ENCODE data around the gene TMPRSS4. TPM values are rescaled to one million over a fixed set of nuclear protein-coding genes. Genes with fewer than 3 reads are reported as not detected.

Gene TMPRSS4
- not detected for polyA plus RNA-seq (2013, experiment 1 of 2; ENCODE audit: insufficient read length)
- 0.05 TPM for polyA plus RNA-seq (2013, experiment 2 of 2; ENCODE audit: insufficient read length)

DNA sequence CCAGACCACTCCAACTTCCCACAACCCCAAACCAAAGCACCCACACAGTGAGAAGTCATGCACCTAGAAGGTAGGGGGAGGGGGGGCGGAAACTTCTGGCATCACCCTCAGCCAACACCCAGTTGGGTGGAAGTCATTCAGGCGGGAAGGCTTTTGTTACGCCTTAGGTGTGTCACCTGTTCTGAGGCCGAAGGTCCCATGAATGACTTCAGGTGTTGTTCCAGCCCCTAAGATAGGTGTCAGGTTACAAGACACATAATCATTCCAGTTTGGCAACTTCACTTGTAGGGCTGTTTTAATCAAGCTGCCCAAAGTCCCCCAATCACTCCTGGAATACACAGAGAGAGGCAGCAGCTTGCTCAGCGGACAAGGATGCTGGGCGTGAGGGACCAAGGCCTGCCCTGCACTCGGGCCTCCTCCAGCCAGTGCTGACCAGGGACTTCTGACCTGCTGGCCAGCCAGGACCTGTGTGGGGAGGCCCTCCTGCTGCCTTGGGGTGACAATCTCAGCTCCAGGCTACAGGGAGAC lies at the start of gene TMPRSS4:
Gene TMPRSS4 (plus strand): TSS at position 325 of the 528 bp plus-strand sequence. CDS start 225 bp downstream, outside the sequence.
- no peak for DNase-seq

DNA sequence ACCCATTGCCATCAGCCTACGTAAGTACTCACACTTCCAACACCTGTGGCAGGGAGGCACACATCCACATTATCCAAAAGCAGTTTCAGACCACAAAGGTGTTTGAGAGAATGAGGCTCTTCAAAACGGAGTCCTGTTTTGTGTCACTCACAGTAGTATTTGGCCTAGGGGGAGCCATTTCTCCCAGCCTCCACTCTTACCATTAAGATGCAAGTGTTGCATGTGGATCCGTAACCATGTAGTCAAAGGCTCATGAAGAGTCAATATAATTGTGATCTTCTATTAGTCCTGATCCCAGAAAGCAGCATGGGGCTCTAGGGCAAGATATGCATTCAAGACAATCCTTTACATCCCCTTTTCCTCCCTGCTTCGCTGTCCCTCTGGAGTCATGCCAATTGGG lies 49.2 kb upstream of the TMPRSS4 start:
- no peak for DNase-seq

GRCh38 chr11:118028626-118029025 lies 48.3 kb upstream of the TMPRSS4 start:
- DNase-seq: no peak

- no peak for DNase-seq
Measured at GRCh38 chr11:118033443-118033842, 43.4 kb upstream of the TMPRSS4 start.

- no peak for DNase-seq
Measured at GRCh38 chr11:118042141-118042540, 34.7 kb upstream of the TMPRSS4 start.

DNA sequence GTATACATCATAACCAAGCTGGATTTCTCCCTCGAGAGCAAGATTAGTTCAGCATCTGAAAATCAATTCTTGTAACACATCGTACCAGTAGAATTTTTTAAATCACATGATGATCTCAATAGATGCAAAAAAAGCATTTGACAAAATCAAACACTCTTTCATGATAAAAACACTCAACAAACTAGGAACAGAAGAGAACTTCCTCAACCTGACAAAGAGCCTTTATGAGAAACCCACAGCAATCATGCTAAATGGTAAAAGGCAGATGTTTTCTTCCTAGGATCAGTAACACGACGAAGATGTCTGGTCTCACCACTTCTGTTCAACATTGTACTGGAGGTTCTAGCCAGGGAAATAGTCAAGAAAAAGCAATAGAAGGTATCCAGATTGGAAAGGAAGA lies 34.1 kb upstream of the TMPRSS4 start:
- DNase-seq: no peak

DNA sequence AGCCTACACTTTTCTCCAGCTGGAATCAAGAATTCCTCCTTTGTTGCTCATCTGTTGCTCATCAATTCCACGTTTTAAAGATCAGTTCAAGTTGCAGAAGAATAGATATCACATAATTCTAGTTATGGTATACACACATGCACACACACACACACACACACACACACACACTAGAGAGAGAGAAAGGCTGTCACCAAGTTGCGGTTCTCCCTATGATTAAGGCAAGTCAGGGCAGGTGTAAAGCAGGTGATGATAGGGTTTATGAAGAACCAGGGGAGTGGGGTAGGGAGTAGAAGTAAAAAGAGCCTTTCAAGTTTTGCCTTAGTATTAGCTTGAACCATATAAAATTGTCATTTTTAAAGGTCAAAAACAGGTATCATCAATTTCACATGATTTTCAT lies 31.7 kb upstream of the TMPRSS4 start:
- no peak for DNase-seq

- DNase-seq: no peak
Measured at GRCh38 chr11:118046051-118046963, 30.6 kb upstream of the TMPRSS4 start.

GRCh38 chr11:118046964-118047700 lies 29.7 kb upstream of the TMPRSS4 start:
- no peak for DNase-seq

DNA sequence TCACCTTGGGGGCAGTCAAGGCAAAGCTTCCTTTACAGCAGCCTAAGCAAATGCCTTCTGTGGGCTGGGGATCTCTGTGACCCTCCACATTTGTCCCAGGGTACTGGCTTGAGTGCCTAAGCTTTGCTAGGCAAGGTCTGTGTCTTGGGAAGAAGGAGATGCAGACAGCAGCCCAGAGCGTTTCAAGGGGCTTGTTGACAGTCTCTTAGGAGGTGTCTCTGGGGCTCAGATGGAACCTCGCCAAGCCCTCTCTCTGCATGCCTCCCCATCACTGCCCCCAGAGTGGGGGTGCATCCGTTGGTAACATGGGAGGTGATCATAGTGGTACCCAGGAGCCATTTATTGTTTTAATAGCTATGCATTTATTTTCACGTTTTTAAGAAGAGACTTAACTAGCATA lies 29.1 kb upstream of the TMPRSS4 start:
- DNase-seq: no peak

GRCh38 chr11:118048472-118049370 lies 28.2 kb upstream of the TMPRSS4 start:
- DNase-seq: no peak

DNA sequence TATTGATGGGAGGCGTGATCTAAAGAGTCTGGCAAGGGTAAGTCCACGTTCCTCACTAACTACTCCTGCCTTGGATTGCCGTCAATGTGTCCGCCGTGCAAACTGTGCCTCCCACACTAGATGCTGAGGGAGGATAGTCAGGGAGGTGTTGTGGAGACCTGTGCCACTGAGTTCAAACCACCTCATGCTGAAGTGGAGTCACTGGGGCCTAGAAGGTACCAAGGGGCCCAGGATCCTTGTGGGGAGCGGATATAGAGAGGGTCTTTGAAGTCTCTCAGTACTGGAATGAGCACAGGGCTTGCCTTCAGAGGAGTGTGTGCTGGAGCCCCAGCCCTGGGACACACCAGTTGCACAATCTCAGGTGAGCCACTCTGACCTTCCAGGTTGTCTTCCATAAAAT lies 27.1 kb upstream of the TMPRSS4 start:
- DNase-seq: no peak

GRCh38 chr11:118050208-118050891 lies 26.5 kb upstream of the TMPRSS4 start:
- no peak for DNase-seq

DNA sequence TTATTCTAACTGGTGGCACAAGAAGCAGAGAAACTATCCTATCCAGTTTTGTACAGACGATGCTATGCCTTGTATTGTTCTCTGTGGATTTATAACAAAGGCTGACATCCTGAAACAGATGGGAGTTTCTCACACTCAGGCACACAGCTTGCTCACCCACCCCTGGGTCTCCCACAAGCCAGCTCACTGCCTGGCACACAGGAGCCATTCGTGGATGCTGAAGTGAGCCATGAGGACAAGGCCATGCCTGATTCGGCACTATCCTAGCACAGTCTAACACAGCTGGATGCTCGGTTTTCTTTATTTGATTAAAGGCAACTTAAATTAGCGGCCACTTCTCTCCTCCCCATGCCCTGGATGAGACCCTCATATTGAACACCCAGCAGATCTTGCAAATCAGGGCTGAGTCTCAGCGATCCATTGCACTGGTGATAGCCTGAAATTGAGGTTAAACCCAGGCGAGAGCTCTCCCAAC lies 25.7 kb upstream of the TMPRSS4 start:
- DNase-seq: no peak

GRCh38 chr11:118051611-118052461 lies 25.0 kb upstream of the TMPRSS4 start:
- no peak for DNase-seq

DNA sequence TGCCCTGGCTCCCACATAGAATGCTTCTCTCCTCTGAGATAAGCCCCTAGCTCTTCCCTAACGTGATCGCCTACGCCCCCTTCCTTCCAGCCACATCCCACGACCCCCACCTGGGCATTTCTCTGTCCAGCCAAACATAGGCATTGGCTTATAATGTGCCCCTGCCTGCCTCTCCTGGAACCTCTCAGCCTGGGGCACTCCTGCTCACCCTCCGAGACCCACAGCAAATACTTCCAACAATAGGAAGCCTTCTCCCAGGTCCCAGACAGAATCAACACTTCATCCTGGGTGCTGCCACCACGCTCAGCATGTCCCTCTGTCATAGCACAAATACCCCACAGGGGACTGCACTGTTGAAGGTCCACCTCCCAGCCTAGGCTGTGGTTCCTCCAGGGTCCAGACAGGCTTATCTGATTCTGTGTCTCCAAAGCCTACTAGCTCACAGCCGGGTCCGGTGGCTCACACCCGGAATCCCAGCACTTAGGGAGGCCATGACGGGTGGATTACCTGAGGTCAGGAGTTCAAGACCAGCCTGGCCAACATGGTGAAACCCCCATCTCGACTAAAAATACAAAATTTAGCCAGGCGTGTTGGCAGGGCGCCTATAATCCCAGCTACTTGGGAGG lies 24.2 kb upstream of the TMPRSS4 start:
- DNase-seq: no peak

DNA sequence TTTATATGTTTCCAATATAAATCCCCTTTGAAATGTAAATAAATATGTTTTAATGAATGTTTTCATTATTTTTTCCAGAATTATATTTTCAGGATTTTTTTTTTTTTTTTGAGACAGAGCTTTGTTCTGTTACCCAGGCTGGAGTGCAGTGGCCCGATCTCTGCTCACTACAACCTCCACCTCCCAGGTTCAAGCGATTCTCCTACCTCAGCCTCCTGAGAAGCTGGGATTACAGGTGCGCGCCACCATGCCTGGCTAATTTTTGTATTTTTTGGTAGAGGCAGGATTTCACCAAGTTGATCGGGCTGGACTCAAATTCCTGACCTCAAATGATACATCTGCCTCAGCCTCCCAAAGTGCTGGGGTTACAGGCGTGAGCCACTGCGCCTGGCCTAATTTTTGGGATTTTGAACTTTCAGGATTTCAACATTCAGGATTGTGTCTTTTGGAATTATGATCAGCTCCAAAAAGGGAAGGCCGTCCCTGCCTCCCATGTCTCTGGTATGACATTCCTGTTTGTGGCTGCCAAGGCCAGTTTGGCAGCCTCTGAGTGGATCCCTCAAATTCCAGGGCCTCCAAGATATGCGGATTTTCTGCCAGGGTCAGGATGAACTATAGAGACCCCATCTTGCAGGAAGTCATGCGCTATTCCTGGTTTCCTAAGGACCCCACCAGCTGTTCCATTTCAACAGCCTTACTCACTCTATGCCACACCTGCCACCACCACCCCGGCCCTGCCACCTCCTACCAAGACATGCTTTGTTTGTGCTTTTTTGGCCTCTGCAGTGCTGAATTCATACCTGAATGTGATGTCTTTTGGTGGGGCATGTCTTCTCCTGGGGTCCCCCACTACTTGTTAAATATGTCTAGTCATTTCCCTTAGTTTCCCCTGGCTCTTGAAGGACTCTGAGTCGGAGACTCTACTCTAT lies 21.9 kb upstream of the TMPRSS4 start:
- peak; percentile 5 for DNase-seq

DNA sequence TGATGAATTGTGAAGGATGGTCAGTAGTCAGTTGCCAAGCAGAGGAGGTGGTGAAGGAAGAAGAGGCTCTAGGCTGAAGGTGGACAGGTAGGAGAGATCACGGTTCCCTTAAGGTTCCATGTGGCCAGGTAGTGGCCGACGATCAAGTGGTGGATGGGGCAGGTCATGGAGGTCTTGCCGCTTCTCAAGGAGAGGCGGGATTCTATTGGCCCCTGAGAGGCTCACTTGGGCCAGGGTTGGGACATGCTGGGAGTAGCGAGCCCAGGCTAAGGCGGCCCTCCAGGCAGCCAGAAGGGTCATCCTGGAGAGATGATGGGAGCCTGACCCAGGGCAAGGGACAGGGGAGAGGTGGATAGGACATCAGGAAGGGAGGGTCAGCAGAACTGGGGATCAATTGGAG lies 20.9 kb upstream of the TMPRSS4 start:
- no peak for DNase-seq

DNA sequence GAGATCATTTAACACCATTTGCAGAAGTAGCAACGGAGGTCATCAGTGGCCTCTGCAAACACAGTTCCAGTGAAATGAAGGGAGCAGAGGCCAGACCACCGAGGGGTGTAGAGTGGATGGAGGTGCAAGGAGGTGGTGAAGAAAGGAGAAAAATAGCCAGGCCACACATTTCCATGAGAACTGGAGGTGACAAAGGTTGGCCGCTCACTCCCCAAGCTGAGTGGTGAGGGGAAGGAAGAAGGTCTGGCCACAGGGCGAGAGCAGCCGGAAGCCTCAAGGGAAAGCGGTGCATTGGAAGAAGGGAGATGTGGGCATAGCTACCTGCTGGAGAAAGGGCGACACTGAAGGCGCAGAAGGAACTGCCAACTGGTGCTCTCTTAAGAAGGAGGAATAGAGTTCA lies 20.1 kb upstream of the TMPRSS4 start:
- DNase-seq: no peak

Data from fibroblast of skin of abdomen (primary cell).